K562 (cell line): ENCODE data around the gene CHDH. TPM values are rescaled to one million over a fixed set of nuclear protein-coding genes. Genes with fewer than 3 reads are reported as not detected.

Source experiments
- ATAC-seq: fragments of 200-7000 bp; cut with Tn5 transposase; 3 replicates; pipeline ENCODE4 v1.9.1; 2020; ENCODE audit warnings: moderate library complexity
- BruUV-seq: library from RNA; stranded (reverse); fragments of 400-500 nt; replicated peaks from 2 replicates; lab custom pipeline; 2021; lab: Mats Ljungman, UMichigan
- CTCF ChIA-PET: fragments of 300-600 bp; formaldehyde crosslinking; extraction: SDS; loops from one replicate; lab custom pipeline; 2021; ENCODE audit warnings: low intra/inter-chr PET ratio; lab: Yijun Ruan, JAX
- POLR2A ChIA-PET: fragments of 300-600, 350-650 bp; sonication (Branson Sonifier 250); formaldehyde crosslinking; extraction: SDS; loops from one replicate; lab custom pipeline; 2021; ENCODE audit warnings: antibody characterized with exemption, inconsistent platforms; lab: Yijun Ruan, JAX
- DNase-seq, 4 experiments: peaks; one replicate each; pipeline versions ENCODE4 v3.0.0 to v3.0.0-alpha.2; 2011 to 2018; ENCODE audit warnings: low spot score in 3 of 4, mixed read lengths in 3 of 4; ENCODE audit errors: extremely low read depth in 1 of 4
- FAIRE-seq: peaks from 2 replicates; lab custom pipeline; 2011; peaks lifted over from hg19 to GRCh38; lab: Jason Lieb, UNC
- H2AFZ ChIP-seq: 2 replicates; pipeline ENCODE4 v1.6.0; 2011; ENCODE audit warnings: low read depth, low read length, control low read depth, inconsistent platforms
- H3K27ac ChIP-seq: fragments of 200-600 bp; 3 replicates; pipeline ENCODE4 v1.8.0; 2011; ENCODE audit warnings: low read depth, mild to moderate bottlenecking, control low read depth, inconsistent platforms, low read length, moderate library complexity, mixed read lengths; ENCODE audit errors: extremely low read depth
- H3K27me3 ChIP-seq, 2 experiments: fragments of 300-600 bp in 1 of 2; 2 replicates in 1 of 2; 3 replicates in 1 of 2; pipeline versions ENCODE4 v1.6.0 to v1.8.0; 2011; ENCODE audit warnings: inconsistent platforms in 2 of 2, low read length in 2 of 2, mild to moderate bottlenecking in 1 of 2, mixed read lengths in 1 of 2, moderate library complexity in 1 of 2; ENCODE audit not compliant: control insufficient read depth in 2 of 2, insufficient read depth in 2 of 2
- H3K36me3 ChIP-seq: fragments of 300-600 bp; 3 replicates; pipeline ENCODE4 v1.8.0; 2011; ENCODE audit warnings: mild to moderate bottlenecking, low read length, inconsistent platforms; ENCODE audit not compliant: control insufficient read depth, insufficient read depth
- H3K4me1 ChIP-seq, 2 experiments: fragments of 200-600 bp in 1 of 2; replicated peaks in 1 of 2; 2 replicates in 1 of 2; 3 replicates in 1 of 2; pipeline versions ENCODE4 v1.5.1 to v1.8.0; 2011; ENCODE audit warnings: inconsistent platforms in 2 of 2, low read length in 2 of 2, mild to moderate bottlenecking in 1 of 2, mixed read lengths in 1 of 2, moderate library complexity in 1 of 2; ENCODE audit not compliant: control insufficient read depth in 2 of 2, insufficient read depth in 2 of 2
- H3K4me2 ChIP-seq: 2 replicates; pipeline ENCODE4 v1.6.1; 2011; ENCODE audit warnings: low read length, control low read depth, inconsistent platforms, mixed read lengths; ENCODE audit not compliant: insufficient read depth
- H3K4me3 ChIP-seq: fragments of 200-600 bp; sonication (generic), shearing (Covaris generic); 2 replicates; pipeline ENCODE4 v1.5.1; 2016; ENCODE audit warnings: control low read depth, inconsistent platforms
- H3K79me2 ChIP-seq: fragments of 200-600 bp; 3 replicates; pipeline ENCODE4 v1.8.0; 2011; ENCODE audit warnings: low read length, inconsistent platforms; ENCODE audit not compliant: control insufficient read depth, insufficient read depth
- H3K9ac ChIP-seq, 2 experiments: 2 replicates each; pipeline versions ENCODE4 v1.6.0 to v1.6.1; 2011; ENCODE audit warnings: low read depth in 2 of 2, low read length in 2 of 2, control low read depth in 1 of 2, inconsistent platforms in 1 of 2, mild to moderate bottlenecking in 1 of 2, mixed read lengths in 1 of 2; ENCODE audit not compliant: insufficient read depth in 1 of 2
- H3K9me1 ChIP-seq: one replicate; pipeline ENCODE4 v1.6.0; 2011; ENCODE audit warnings: inconsistent platforms, mild to moderate bottlenecking, low read length, moderate library complexity; ENCODE audit not compliant: control insufficient read depth, insufficient read depth
- H3K9me3 ChIP-seq: replicated peaks from 2 replicates; pipeline ENCODE4 v1.5.1; 2011; ENCODE audit warnings: low read depth, low read length, inconsistent platforms; ENCODE audit not compliant: control insufficient read depth, insufficient read depth
- H4K20me1 ChIP-seq: replicated peaks from 2 replicates; pipeline ENCODE4 v1.6.1; 2011; ENCODE audit warnings: low read length, inconsistent platforms, mixed read lengths; ENCODE audit not compliant: control insufficient read depth, insufficient read depth
- C11orf30 ChIP-seq: fragments of 450-650 bp; IDR thresholded peaks from 2 replicates; pipeline ENCODE4 v1.6.1; 2016; ENCODE audit warnings: low read depth, mild to moderate bottlenecking
- CTCFL ChIP-seq: IDR thresholded peaks from 2 replicates; pipeline ENCODE4 v1.6.1; 2011; ENCODE audit warnings: borderline replicate concordance, low read depth, mild to moderate bottlenecking, moderate library complexity, low read length; ENCODE audit not compliant: insufficient read depth, poor library complexity, severe bottlenecking
- ETV6 ChIP-seq, 3 experiments: fragments of 150-350 bp in 1 of 3; sonication (generic) in 1 of 3; formaldehyde crosslinking in 1 of 3; IDR thresholded peaks; 2 replicates each; pipeline versions ENCODE4 v1.6.1 to v1.8.0; 2014 to 2022; ENCODE audit warnings: borderline replicate concordance in 2 of 3, low read depth in 2 of 3, antibody characterized with exemption in 1 of 3, low read length in 1 of 3, mild to moderate bottlenecking in 1 of 3, missing genetic modification reagents in 1 of 3
- FOSL1 ChIP-seq: fragments of 200-800 bp; sonication (Bioruptor generic); conservative IDR thresholded peaks from 2 replicates; pipeline ENCODE4 v1.6.1; 2016; ENCODE audit warnings: missing genetic modification characterization, missing compliant biosample characterization
- FOXJ3 ChIP-seq: sonication (generic); formaldehyde crosslinking; IDR thresholded peaks from 2 replicates; pipeline ENCODE4 v1.4.0; 2020; ENCODE audit warnings: mild to moderate bottlenecking, missing genetic modification reagents
- MLX ChIP-seq, 2 experiments: fragments of 450-650 bp in 1 of 2; sonication (generic) in 1 of 2; formaldehyde crosslinking; conservative IDR thresholded peaks; 2 replicates each; pipeline versions ENCODE4 v1.4.0 to v1.8.1; 2020 to 2022; ENCODE audit warnings: mild to moderate bottlenecking in 1 of 2, missing genetic modification reagents in 1 of 2
- NCOR1 ChIP-seq: fragments of 450-650 bp; IDR thresholded peaks from 2 replicates; pipeline ENCODE4 v1.6.1; 2016; ENCODE audit warnings: mild to moderate bottlenecking, moderate library complexity
- NR3C1 ChIP-seq: sonication (generic); formaldehyde crosslinking; IDR thresholded peaks from 2 replicates; pipeline ENCODE4 v1.8.1; 2022; ENCODE audit warnings: missing genetic modification reagents
- PHF20 ChIP-seq: fragments of 450-650 bp; IDR thresholded peaks from 2 replicates; pipeline ENCODE4 v1.6.1; 2018; ENCODE audit not compliant: partially characterized antibody
- SUPT5H ChIP-seq: fragments of 450-650 bp; IDR thresholded peaks from 2 replicates; pipeline ENCODE4 v1.6.1; 2016
- ZFP1 ChIP-seq: fragments of 450-650 bp; formaldehyde crosslinking; IDR thresholded peaks from 2 replicates; pipeline ENCODE4 v1.4.0; 2020; ENCODE audit warnings: mild to moderate bottlenecking, mixed read lengths
- ZNF12 ChIP-seq: sonication (generic); formaldehyde crosslinking; IDR thresholded peaks from 2 replicates; pipeline ENCODE4 v1.4.0; 2020; ENCODE audit warnings: mild to moderate bottlenecking, missing genetic modification reagents
- ZNF764 ChIP-seq: fragments of 250-450 bp; sonication (Bioruptor Pico); IDR thresholded peaks from 2 replicates; pipeline ENCODE4 v1.4.0; 2020; ENCODE audit warnings: low read depth, mild to moderate bottlenecking, moderate library complexity
- ZNF79 ChIP-seq: fragments of 250-450 bp; sonication (Bioruptor Pico); IDR thresholded peaks from 2 replicates; pipeline ENCODE4 v1.4.0; 2020; ENCODE audit warnings: low read depth, mild to moderate bottlenecking, moderate library complexity
- WGBS: fragments of 100-300 bp; shearing (Covaris generic); methylation state at CpG from one replicate; pipeline ENCODE4 v1.1.6; 2016; ENCODE audit warnings: low coverage, mixed read lengths; ENCODE audit not compliant: insufficient coverage; ENCODE audit errors: missing lambda C conversion rate; 5-methylcytosine and 5-hydroxymethylcytosine counted together
- in situ Hi-C: fragments of 300-500 bp; cut with MboI; formaldehyde crosslinking; loops from 4 replicates; pipeline ENCODE4 v1.15.0; 2018; ENCODE audit warnings: inconsistent platforms, mixed read lengths
- intact Hi-C: fragments of 100-400 bp; cut with micrococcal nuclease; formaldehyde crosslinking; loops from 2 replicates; pipeline ENCODE4 v1.14.2; 2022
- polyA plus RNA-seq, 8 experiments: library from polyadenylated mRNA; depleted of rRNA in 4 of 8; stranded (reverse) in 5 of 8; unstranded in 3 of 8; fragments of >200 nt; fragmentation: Nextera tagmentation in 2 of 8; fragmentation: Illumina TruSeq in 1 of 8; extraction: Ambion mirVana in 2 of 8; extraction: Trizol in 1 of 8; gene quantifications; 2 replicates each; pipeline versions ENCODE4 v1.2.1 to v1.2.3, GENCODE V29; 2011 to 2014; ENCODE audit warnings: inconsistent platforms in 1 of 8, missing spikeins in 1 of 8
- total RNA-seq, 7 experiments: library from RNA; depleted of rRNA in 6 of 7; stranded (reverse); fragments of >200 nt in 6 of 7; fragmentation: Illumina TruSeq in 2 of 7; extraction: Trizol in 2 of 7; gene quantifications; 2 replicates each; pipeline versions ENCODE4 v1.2.1 to v1.2.3, GENCODE V29; 2011 to 2021; ENCODE audit warnings: low replicate concordance in 1 of 7

Gene CHDH
- total and polyA plus RNA-seq, 9 of the 15 experiments (the other 6 are each of a cell fraction or from before 2014, with no cell fraction given), result 0.06 to 1.9 (median 0.46) TPM

- POLR2A ChIA-PET, result no interaction called here
- H4K20me1 ChIP-seq, result no peaks in the 10 kb centered on the region
- intact Hi-C loops, result no loop called here
- H3K9me3 ChIP-seq, result no peaks in the 10 kb centered on the region
- no peaks in the 10 kb centered on the region for H3K27me3 ChIP-seq
- H3K9ac ChIP-seq, result no peak overlapping the region
- FAIRE-seq (no peak), DNase-seq (no peak), ATAC-seq (no peak)
- no peaks in the 10 kb centered on the region for H3K4me1 ChIP-seq
- WGBS, result 80% methylated on average over 3 of the region's 3 CpGs
- no peaks in the 10 kb centered on the region for H3K9me1 ChIP-seq
- CTCF ChIA-PET, result no interaction called here
- TF ChIP-seq ZNF12 (CRISPR knock-in tag), result no peak
- no peak for TF ChIP-seq ZNF79 (CRISPR knock-in tag)
- no peak for TF ChIP-seq ZNF764
- TF ChIP-seq ZFP1 (CRISPR knock-in tag), result no peak
- no peak for TF ChIP-seq C11orf30
- no peak for TF ChIP-seq MLX (CRISPR knock-in tag; conservative IDR thresholded peaks at IDR 0.05)
- TF ChIP-seq PHF20, result no peak
- TF ChIP-seq ETV6 (IDR thresholded peaks at IDR 0.05; ENCODE audit: borderline replicate concordance in 1 of 2, low read depth in 2 of 2, low read length in 1 of 2), result no peak
- no peak for TF ChIP-seq ETV6 (CRISPR knock-in tag; IDR thresholded peaks at IDR 0.05; ENCODE audit: borderline replicate concordance)
- TF ChIP-seq SUPT5H, result no peak
- TF ChIP-seq NR3C1, result no peak
- TF ChIP-seq CTCFL, result no peak
- TF ChIP-seq NCOR1, result no peak
- no peak for TF ChIP-seq FOSL1 (tag)
- TF ChIP-seq FOXJ3, result no peak
- no TSS peak for BruUV-seq
- no peak overlapping the region for H3K4me3 ChIP-seq
- H3K36me3 ChIP-seq, result peaks cover 18% of the 10 kb centered on the region; the same call in 1 of the 3 replicates
- H3K27ac ChIP-seq, result no peak overlapping the region
- in situ Hi-C loops, result no loop called here
- H2AFZ ChIP-seq, result no peak overlapping the region
- H3K4me2 ChIP-seq, result no peak overlapping the region
- no peaks in the 10 kb centered on the region for H3K79me2 ChIP-seq
Measured at GRCh38 chr3:53862241-53862640, 16.0 kb upstream of the CHDH start.
